Naive thymus-derived CD8-positive, alpha-beta T cell (primary cell): ENCODE results near the gene WASF3. TPM values are rescaled to one million over a fixed set of nuclear protein-coding genes. Genes with fewer than 3 reads are reported as not detected.
"Not testable (repeated sequence)": the region's sequence is repeated elsewhere in the genome, so short reads cannot be mapped to it uniquely, and the experiment has no call there.

Source experiments
- ATAC-seq, 2 donors: fragments of 150-1000 bp; cut with Tn5 transposase in 1 of 2; sonication (Bioruptor Pico), chemical (Tn5 transposase) in 1 of 2; 1 replicate in 1 of 2; 2 replicates in 1 of 2; pipeline ENCODE4 v1.10.0; 2021; ENCODE audit warnings: mild to moderate bottlenecking in 2 of 2, moderate library complexity in 2 of 2
- POLR2A ChIA-PET: fragments of 350-600 bp; sonication (Branson Sonifier 250); formaldehyde crosslinking; loops from one replicate; lab custom pipeline; 2021; ENCODE audit warnings: antibody characterized with exemption; lab: Charles Lee
- DNase-seq, 10 donors: peaks; one replicate each; pipeline versions ENCODE4 v3.0.0 to v3.0.0-alpha.2; 2020 to 2022
- H3K27ac Mint-ChIP-seq, 10 donors: one replicate each; pipeline ENCODE4 v1.8.0; 2020 to 2022; ENCODE audit warnings: mild to moderate bottlenecking in 10 of 10, mixed read lengths in 10 of 10, moderate library complexity in 4 of 10, inconsistent platforms in 1 of 10
- H3K27me3 Mint-ChIP-seq, 5 donors: one replicate each; pipeline ENCODE4 v1.8.0; 2021 to 2022; ENCODE audit warnings: mixed read lengths in 5 of 5
- H3K36me3 Mint-ChIP-seq, 3 donors: one replicate each; pipeline ENCODE4 v1.8.0; 2020 to 2022; ENCODE audit warnings: mixed read lengths in 3 of 3, mild to moderate bottlenecking in 2 of 3, inconsistent platforms in 1 of 3
- H3K4me1 Mint-ChIP-seq, 4 donors: one replicate each; pipeline ENCODE4 v1.8.0; 2021 to 2022; ENCODE audit warnings: mixed read lengths in 4 of 4
- H3K4me3 Mint-ChIP-seq, 10 donors: one replicate each; pipeline ENCODE4 v1.8.0; 2020 to 2022; ENCODE audit warnings: mild to moderate bottlenecking in 10 of 10, mixed read lengths in 10 of 10, moderate library complexity in 6 of 10, inconsistent platforms in 1 of 10
- H3K9me3 Mint-ChIP-seq, 9 donors: one replicate each; pipeline ENCODE4 v1.8.0; 2020 to 2022; ENCODE audit warnings: mixed read lengths in 9 of 9, mild to moderate bottlenecking in 3 of 9, inconsistent platforms in 1 of 9, moderate library complexity in 1 of 9
- polyA plus RNA-seq, 3 donors: library from polyadenylated mRNA; unstranded; fragments of 300-500 nt; fragmentation: Illumina TruSeq; gene quantifications; one replicate each; pipeline ENCODE4 v1.2.3, GENCODE V29; 2021
- total RNA-seq, 8 experiments: library from RNA in 2 of 8; stranded (reverse) in 2 of 8; gene quantifications; one replicate each; pipeline ENCODE4 v1.2.3 and lab custom pipeline; 2021 to 2026

The WASF3 gene
- total and polyA plus RNA-seq, 5 experiments from 2014 or later: 0.16 TPM; not detected in 3

GRCh38 chr13:26718872-26719271, 161.4 kb downstream of the WASF3 start:
- ATAC-seq (no peak), DNase-seq (no peak)
- Mint-ChIP-seq H3K4me3 (no peak overlapping the region), H3K4me1 (peaks cover 16 to 28% (median 26%) of the 10 kb centered on the region in 4 donors), H3K9me3 (no peaks in the 10 kb centered on the region), H3K27ac (peak overlapping the region in 3 of 10 donors; percentile 44 to 65 (median 56)), H3K27me3 (no peaks in the 10 kb centered on the region), H3K36me3 (no peaks in the 10 kb centered on the region)
- POLR2A ChIA-PET: no interaction called here

- ATAC-seq (no peak), DNase-seq (no peak)
- H3K36me3 Mint-ChIP-seq: no peaks in the 10 kb centered on the region
- H3K27me3 Mint-ChIP-seq: no peaks in the 10 kb centered on the region
- peak overlapping the region in 3 of 10 donors; percentile 65 to 81 (median 71) for H3K27ac Mint-ChIP-seq
- no peaks in the 10 kb centered on the region for H3K9me3 Mint-ChIP-seq
- no peak overlapping the region for H3K4me3 Mint-ChIP-seq
- H3K4me1 Mint-ChIP-seq: peaks cover 16 to 28% (median 26%) of the 10 kb centered on the region in 4 donors
- POLR2A ChIA-PET: no interaction called here
Observed at GRCh38 chr13:26719356-26719945, 162.0 kb downstream of the WASF3 start.

GRCh38 chr13:26721251-26722121, 164.0 kb downstream of the WASF3 start:
- H3K4me1 Mint-ChIP-seq: peaks cover 16 to 28% (median 26%) of the 10 kb centered on the region in 4 donors
- H3K36me3 Mint-ChIP-seq: no peaks in the 10 kb centered on the region
- peak overlapping the region; percentile 71 to 91 (median 84) for H3K27ac Mint-ChIP-seq
- POLR2A ChIA-PET: interaction anchor here (0.7 kb wide), 1 partner anchor 535 kb away, joined by 3 read pairs; no protein-coding TSS in a partner anchor
- H3K4me3 Mint-ChIP-seq: peak overlapping the region; percentile 74 to 90 (median 86)
- H3K9me3 Mint-ChIP-seq: no peaks in the 10 kb centered on the region
- ATAC-seq: peak; percentile 81 to 90
- peak in 8 of 10 donors; percentile 8 to 55 (median 38) for DNase-seq
- H3K27me3 Mint-ChIP-seq: no peaks in the 10 kb centered on the region

GRCh38 chr13:26722321-26722720, 164.8 kb downstream of the WASF3 start:
- Mint-ChIP-seq H3K27me3 (no peaks in the 10 kb centered on the region), H3K4me3 (peak overlapping the region; percentile 2 to 90 (median 86)), H3K27ac (peak overlapping the region in 8 of 10 donors; percentile 28 to 91 (median 84)), H3K9me3 (no peaks in the 10 kb centered on the region), H3K36me3 (no peaks in the 10 kb centered on the region), H3K4me1 (peaks cover 14 to 28% (median 26%) of the 10 kb centered on the region in 4 donors)
- POLR2A ChIA-PET: interaction anchor here (0.7 kb wide), 1 partner anchor 703 kb away, joined by 3 read pairs; the partner anchor contains the start of gene GTF3A
- no peak for DNase-seq
- ATAC-seq: no peak

- H3K4me3 Mint-ChIP-seq, H3K27me3 Mint-ChIP-seq, H3K9me3 Mint-ChIP-seq, H3K36me3 Mint-ChIP-seq, ATAC-seq, POLR2A ChIA-PET, H3K27ac Mint-ChIP-seq, DNase-seq: not testable (repeated sequence)
- peaks cover 14 to 28% (median 26%) of the 10 kb centered on the region in 4 donors for H3K4me1 Mint-ChIP-seq
Observed at GRCh38 chr13:26723620-26724019, 166.1 kb downstream of the WASF3 start.

GRCh38 chr13:26726684-26727083, 169.2 kb downstream of the WASF3 start:
- POLR2A ChIA-PET: no interaction called here
- Mint-ChIP-seq H3K9me3 (no peaks in the 10 kb centered on the region), H3K4me1 (peaks cover 4 to 9% (median 9%) of the 10 kb centered on the region in 4 donors), H3K36me3 (no peaks in the 10 kb centered on the region), H3K27ac (no peak overlapping the region), H3K4me3 (no peak overlapping the region), H3K27me3 (no peaks in the 10 kb centered on the region)
- ATAC-seq (no peak), DNase-seq (no peak)

GRCh38 chr13:26727122-26727521, 169.6 kb downstream of the WASF3 start:
- DNase-seq (no peak), ATAC-seq (no peak)
- no peaks in the 10 kb centered on the region for H3K36me3 Mint-ChIP-seq
- H3K27ac Mint-ChIP-seq: no peak overlapping the region
- peaks cover 3 to 5% (median 5%) of the 10 kb centered on the region in 4 donors for H3K4me1 Mint-ChIP-seq
- no peak overlapping the region for H3K4me3 Mint-ChIP-seq
- H3K27me3 Mint-ChIP-seq: no peaks in the 10 kb centered on the region
- POLR2A ChIA-PET: no interaction called here
- no peaks in the 10 kb centered on the region for H3K9me3 Mint-ChIP-seq

GRCh38 chr13:26727633-26728032, 170.2 kb downstream of the WASF3 start:
- H3K36me3 Mint-ChIP-seq: no peaks in the 10 kb centered on the region
- DNase-seq (no peak), ATAC-seq (no peak)
- H3K27ac Mint-ChIP-seq: no peak overlapping the region
- no peaks in the 10 kb centered on the region for H3K27me3 Mint-ChIP-seq
- H3K4me1 Mint-ChIP-seq: no peaks in the 10 kb centered on the region
- POLR2A ChIA-PET: no interaction called here
- H3K4me3 Mint-ChIP-seq: no peak overlapping the region
- H3K9me3 Mint-ChIP-seq: no peaks in the 10 kb centered on the region

- H3K36me3 Mint-ChIP-seq: peaks cover 0 to 17% (median 4%) of the 10 kb centered on the region in 3 donors
- H3K4me1 Mint-ChIP-seq: no peaks in the 10 kb centered on the region
- no peak overlapping the region for H3K27ac Mint-ChIP-seq
- peaks cover 0 to 35% (median 24%) of the 10 kb centered on the region in 9 donors for H3K9me3 Mint-ChIP-seq
- peaks cover 0 to 11% (median 8%) of the 10 kb centered on the region in 5 donors for H3K27me3 Mint-ChIP-seq
- H3K4me3 Mint-ChIP-seq: no peak overlapping the region
- POLR2A ChIA-PET: no interaction called here
- no peak for DNase-seq
- ATAC-seq: no peak
Observed at GRCh38 chr13:26735677-26736076, 178.2 kb downstream of the WASF3 start.

Other genes with a start within 250 kb of the WASF3 start
- gene GPR12, start 203.1 kb downstream of the WASF3 start, total RNA-seq: under 1 TPM in 1 of 2 experiments, not detected in 1; 0.08 TPM
- gene GPR12, start 203.1 kb downstream of the WASF3 start, polyA plus RNA-seq: not detected